ENCODE measurements around the gene TOLLIP. TPM values are rescaled to one million over a fixed set of nuclear protein-coding genes. Genes with fewer than 3 reads are reported as not detected.

TOLLIP gene
- total and polyA plus RNA-seq, 8 donors = 14.9 to 119 (median 35.8) TPM

- H3K4me1 ChIP-seq = peaks cover 56 to 66% (median 65%) of the 10 kb centered on the region in 4 donors
- H3K36me3 ChIP-seq = peaks cover 0 to 19% (median 10%) of the 10 kb centered on the region in 4 donors
- TF ChIP-seq POLR2A (IDR thresholded peaks at IDR 0.05) (no peak), EP300 (IDR thresholded peaks at IDR 0.05) (no peak), CTCF (IDR thresholded peaks at IDR 0.05) (no peak), POLR2AphosphoS5 (IDR thresholded peaks at IDR 0.05) (no peak)
- H3K27me3 ChIP-seq = no peaks in the 10 kb centered on the region
- DNase-seq = no peak
- 2 to 14% (median 4%) methylated on average over 7 to 58 of the region's 58 CpGs for WGBS, 5 donors
- H3K27ac ChIP-seq = peak overlapping the region; percentile 94 to 96 (median 96)
- intact Hi-C loops (cut with DNase I; ENCODE audit: low total_unique reads) = no loop called here
- H3K9me3 ChIP-seq = peaks cover 0 to 6% (median 0%) of the 10 kb centered on the region in 4 donors
- peak overlapping the region; percentile 67 to 97 (median 94) for H3K4me3 ChIP-seq
These were observed 512 bp downstream of the TOLLIP start for GRCh38 chr11:1308743-1309497.

DNA sequence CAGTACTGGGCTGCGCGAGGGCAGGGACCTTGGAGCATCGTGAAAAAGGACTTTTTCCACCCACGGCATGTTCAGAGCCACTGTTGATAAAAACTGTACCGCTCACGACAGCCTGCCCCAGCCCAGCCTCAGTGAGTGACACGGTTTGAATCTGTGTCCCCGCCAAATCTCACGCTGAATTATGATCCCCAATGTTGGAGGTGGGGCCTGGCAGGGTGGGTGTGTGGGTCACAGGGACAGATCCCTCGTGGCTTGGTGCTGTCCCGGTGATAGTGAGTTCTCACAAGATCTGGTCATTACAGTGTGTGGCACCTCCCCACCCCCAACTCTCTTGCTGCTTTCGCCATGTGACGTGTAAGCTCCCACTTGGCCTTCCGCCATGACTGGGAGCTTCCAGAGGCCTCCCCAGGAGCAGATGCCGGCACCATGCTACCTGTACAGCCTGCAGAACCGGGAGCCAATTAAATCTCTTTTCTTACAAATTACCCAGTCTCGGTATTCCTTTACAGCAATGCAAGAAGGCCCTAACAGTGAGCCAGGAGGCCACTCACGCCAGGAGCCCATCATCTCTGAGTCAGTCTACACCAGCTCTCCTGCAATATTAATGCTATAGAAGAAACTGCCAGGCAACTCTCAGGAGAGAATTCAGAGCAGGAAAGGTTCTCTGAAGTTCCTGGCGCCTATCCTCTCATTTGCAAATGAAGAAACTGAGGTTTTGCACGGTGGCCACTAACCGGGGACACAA lies 1.3 kb downstream of the TOLLIP start:
- Histone ChIP-seq H3K27ac (peak overlapping the region in 4 of 5 donors; percentile 94 to 96 (median 95)), H3K4me3 (peak overlapping the region; percentile 67 to 97 (median 94)), H3K4me1 (peaks cover 63 to 74% (median 72%) of the 10 kb centered on the region in 4 donors)

GRCh38 chr11:1307163-1307870 lies 2.1 kb downstream of the TOLLIP start:
- Histone ChIP-seq H3K27me3 (no peaks in the 10 kb centered on the region), H3K36me3 (peaks cover 0 to 19% (median 10%) of the 10 kb centered on the region in 4 donors), H3K4me3 (peak overlapping the region in 3 of 4 donors; percentile 67 to 95 (median 94)), H3K27ac (peak overlapping the region in 4 of 5 donors; percentile 2 to 96 (median 60)), H3K4me1 (peaks cover 72 to 82% (median 81%) of the 10 kb centered on the region in 4 donors), H3K9me3 (peaks cover 0 to 6% (median 0%) of the 10 kb centered on the region in 4 donors)
- TF ChIP-seq CTCF (IDR thresholded peaks at IDR 0.05) (no peak), POLR2AphosphoS5 (IDR thresholded peaks at IDR 0.05) (no peak), POLR2A (IDR thresholded peaks at IDR 0.05) (no peak), EP300 (IDR thresholded peaks at IDR 0.05) (no peak)
- intact Hi-C loops (cut with DNase I; ENCODE audit: low total_unique reads) = no loop called here
- WGBS, 5 donors = 67 to 80% (median 70%) methylated on average over 17 to 21 of the region's 21 CpGs
- DNase-seq = no peak

More for the DNA sequence above, 1.3 kb downstream of the TOLLIP start:
- peaks cover 0 to 19% (median 10%) of the 10 kb centered on the region in 4 donors for H3K36me3 ChIP-seq
- DNase-seq = peak in 1 of 2 donors; percentile 53
- H3K27me3 ChIP-seq = no peaks in the 10 kb centered on the region
- 49 to 63% (median 59%) methylated on average over 16 to 21 of the region's 21 CpGs for WGBS, 5 donors
- intact Hi-C loops (cut with DNase I; ENCODE audit: low total_unique reads) = no loop called here
- H3K9me3 ChIP-seq = peaks cover 0 to 6% (median 0%) of the 10 kb centered on the region in 4 donors
- TF ChIP-seq EP300 (IDR thresholded peaks at IDR 0.05) (no peak), POLR2A (IDR thresholded peaks at IDR 0.05) (no peak), POLR2AphosphoS5 (IDR thresholded peaks at IDR 0.05) (no peak), CTCF (IDR thresholded peaks at IDR 0.05) (no peak)

All from stomach (tissue), 9 donors.